Measurements from ENCODE around the gene TMEM45A. TPM values are rescaled to one million over a fixed set of nuclear protein-coding genes. Genes with fewer than 3 reads are reported as not detected.

TMEM45A gene
- total RNA-seq, 1 experiment from 2014 or later = 6.6 TPM

DNA sequence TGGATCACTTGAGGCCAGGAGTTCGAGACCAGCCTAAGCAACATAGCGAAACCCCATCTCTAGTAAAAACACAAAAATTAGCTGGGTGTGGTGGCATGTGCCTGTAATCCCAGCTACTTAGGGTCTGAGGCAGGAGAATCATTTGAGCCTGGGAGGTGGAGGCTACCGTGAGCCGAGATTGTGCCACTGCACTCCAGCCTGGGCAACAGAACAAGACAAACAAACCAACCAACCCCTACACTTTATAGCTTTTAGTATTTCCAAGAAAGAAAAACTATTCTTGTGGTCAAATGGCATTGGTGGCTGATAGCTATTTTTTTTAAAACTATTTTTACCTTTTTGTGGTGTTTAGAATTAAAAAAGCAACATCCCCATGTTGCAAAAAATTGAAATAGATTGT, 7.2 kb downstream of the TMEM45A start:
- Mint-ChIP-seq H3K4me3 (no peak overlapping the region), H3K27ac (no peak overlapping the region), H3K36me3 (0 out of 2 replicates have a peak, but pooled peaks cover under 1% of the 10 kb centered on the region), H3K4me1 (peaks cover 8% of the 10 kb centered on the region), H3K27me3 (ENCODE audit: low read depth) (no peaks in the 10 kb centered on the region), H3K9me3 (no peaks in the 10 kb centered on the region; the same call in 1 of the 2 replicates)
- ChIA-PET CTCF (no interaction called here), POLR2A (no interaction called here)
- DNase-seq (ENCODE audit: low spot score) (no peak), ATAC-seq (no peak)
- no peak for TF ChIP-seq CREM (CRISPR knock-in tag; IDR thresholded peaks at IDR 0.05)
- TF ChIP-seq NR1H2 (CRISPR knock-in tag; IDR thresholded peaks at IDR 0.05) = no peak
- TF ChIP-seq ZNF263 (CRISPR knock-in tag; IDR thresholded peaks at IDR 0.05; ENCODE audit: low read depth) = no peak
- TF ChIP-seq CREB1 (CRISPR knock-in tag; IDR thresholded peaks at IDR 0.05) = no peak
- TF ChIP-seq, protein P1, sequence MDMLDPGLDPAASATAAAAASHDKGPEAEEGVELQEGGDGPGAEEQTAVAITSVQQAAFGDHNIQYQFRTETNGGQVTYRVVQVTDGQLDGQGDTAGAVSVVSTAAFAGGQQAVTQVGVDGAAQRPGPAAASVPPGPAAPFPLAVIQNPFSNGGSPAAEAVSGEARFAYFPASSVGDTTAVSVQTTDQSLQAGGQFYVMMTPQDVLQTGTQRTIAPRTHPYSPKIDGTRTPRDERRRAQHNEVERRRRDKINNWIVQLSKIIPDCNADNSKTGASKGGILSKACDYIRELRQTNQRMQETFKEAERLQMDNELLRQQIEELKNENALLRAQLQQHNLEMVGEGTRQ (CRISPR knock-in tag; IDR thresholded peaks at IDR 0.05) = no peak
- no peak for TF ChIP-seq FOXK1 (CRISPR knock-in tag; IDR thresholded peaks at IDR 0.05)
- TF ChIP-seq OVOL2 (CRISPR knock-in tag; IDR thresholded peaks at IDR 0.05; ENCODE audit: borderline replicate concordance) = no peak

DNA sequence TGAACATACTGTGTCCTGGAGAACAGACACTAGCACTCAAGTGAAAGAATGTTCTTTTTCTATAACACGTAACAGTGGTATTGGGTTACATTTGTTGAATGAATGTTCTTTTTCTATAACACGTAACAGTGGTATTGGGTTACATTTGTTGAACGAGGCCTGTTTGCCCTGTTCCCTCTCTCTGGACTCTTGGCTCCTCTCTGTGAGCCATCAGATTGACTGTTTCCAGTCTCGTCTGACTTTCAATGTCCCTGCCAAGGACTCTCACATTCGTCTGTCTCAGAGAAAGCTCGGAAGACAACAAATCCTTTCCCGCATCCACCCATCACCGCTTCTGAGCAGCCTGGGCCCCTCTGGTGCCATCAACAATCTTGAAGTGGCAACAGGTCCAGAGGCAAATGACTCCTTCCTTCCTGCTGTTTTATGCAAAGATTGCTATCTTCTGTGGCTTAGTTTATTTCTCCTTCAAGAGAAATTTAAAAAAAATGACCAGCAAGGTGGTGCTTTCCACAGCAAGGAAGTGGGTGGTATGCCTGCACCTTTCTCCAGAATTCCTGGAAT, 8.0 kb downstream of the TMEM45A start:
- H3K4me3 Mint-ChIP-seq = no peak overlapping the region
- H3K9me3 Mint-ChIP-seq = no peaks in the 10 kb centered on the region; the same call in 1 of the 2 replicates
- ATAC-seq = peak; percentile 34
- H3K4me1 Mint-ChIP-seq = peaks cover 8% of the 10 kb centered on the region
- ChIA-PET CTCF (interaction anchor here (2.0 kb wide), 1 partner anchor 38 kb away, joined by 9 read pairs; no protein-coding TSS in a partner anchor), POLR2A (no interaction called here)
- peak overlapping the region; percentile 60; the same call in 1 of the 2 replicates for H3K27ac Mint-ChIP-seq
- no peaks in the 10 kb centered on the region for H3K27me3 Mint-ChIP-seq (ENCODE audit: low read depth)
- no peak for DNase-seq (ENCODE audit: low spot score)
- H3K36me3 Mint-ChIP-seq = 0 out of 2 replicates have a peak, but pooled peaks cover 2% of the 10 kb centered on the region
- TF ChIP-seq CREM (CRISPR knock-in tag; IDR thresholded peaks at IDR 0.05) (no peak), NFE2L1 (CRISPR knock-in tag; IDR thresholded peaks at IDR 0.05) (no peak), OVOL2 (CRISPR knock-in tag; IDR thresholded peaks at IDR 0.05; ENCODE audit: borderline replicate concordance) (no peak)

DNA sequence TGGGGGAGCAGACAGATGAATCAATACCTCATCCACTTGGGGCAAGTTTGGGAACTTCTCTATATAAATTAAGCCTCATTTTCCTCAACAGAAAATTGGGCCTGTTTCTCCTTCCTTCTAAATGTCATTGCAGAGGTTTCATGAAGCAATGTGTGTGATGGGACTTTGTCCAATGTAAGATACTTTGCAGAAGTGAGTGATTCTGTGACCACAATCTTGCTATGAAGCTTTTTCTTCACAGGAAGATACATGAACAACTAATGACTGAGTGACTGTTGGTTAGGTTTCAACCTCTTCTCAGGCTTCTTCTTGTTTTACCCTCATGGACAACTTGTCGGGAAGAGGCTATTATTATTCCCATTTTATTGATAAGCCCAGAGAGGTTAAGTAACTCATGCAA, 11.0 kb downstream of the TMEM45A start:
- DNase-seq (ENCODE audit: low spot score) (no peak), ATAC-seq (no peak)
- ChIA-PET POLR2A (no interaction called here), CTCF (interaction anchor here (1.5 kb wide), 1 partner anchor 41 kb away, joined by 3 read pairs; no protein-coding TSS in a partner anchor)
- Mint-ChIP-seq H3K9me3 (peaks cover 23% of the 10 kb centered on the region), H3K4me1 (peaks cover 8% of the 10 kb centered on the region), H3K27me3 (ENCODE audit: low read depth) (peaks cover 3% of the 10 kb centered on the region; the same call in 1 of the 2 replicates), H3K36me3 (peaks cover 13% of the 10 kb centered on the region), H3K27ac (no peak overlapping the region), H3K4me3 (no peak overlapping the region)
- TF ChIP-seq, protein P2, sequence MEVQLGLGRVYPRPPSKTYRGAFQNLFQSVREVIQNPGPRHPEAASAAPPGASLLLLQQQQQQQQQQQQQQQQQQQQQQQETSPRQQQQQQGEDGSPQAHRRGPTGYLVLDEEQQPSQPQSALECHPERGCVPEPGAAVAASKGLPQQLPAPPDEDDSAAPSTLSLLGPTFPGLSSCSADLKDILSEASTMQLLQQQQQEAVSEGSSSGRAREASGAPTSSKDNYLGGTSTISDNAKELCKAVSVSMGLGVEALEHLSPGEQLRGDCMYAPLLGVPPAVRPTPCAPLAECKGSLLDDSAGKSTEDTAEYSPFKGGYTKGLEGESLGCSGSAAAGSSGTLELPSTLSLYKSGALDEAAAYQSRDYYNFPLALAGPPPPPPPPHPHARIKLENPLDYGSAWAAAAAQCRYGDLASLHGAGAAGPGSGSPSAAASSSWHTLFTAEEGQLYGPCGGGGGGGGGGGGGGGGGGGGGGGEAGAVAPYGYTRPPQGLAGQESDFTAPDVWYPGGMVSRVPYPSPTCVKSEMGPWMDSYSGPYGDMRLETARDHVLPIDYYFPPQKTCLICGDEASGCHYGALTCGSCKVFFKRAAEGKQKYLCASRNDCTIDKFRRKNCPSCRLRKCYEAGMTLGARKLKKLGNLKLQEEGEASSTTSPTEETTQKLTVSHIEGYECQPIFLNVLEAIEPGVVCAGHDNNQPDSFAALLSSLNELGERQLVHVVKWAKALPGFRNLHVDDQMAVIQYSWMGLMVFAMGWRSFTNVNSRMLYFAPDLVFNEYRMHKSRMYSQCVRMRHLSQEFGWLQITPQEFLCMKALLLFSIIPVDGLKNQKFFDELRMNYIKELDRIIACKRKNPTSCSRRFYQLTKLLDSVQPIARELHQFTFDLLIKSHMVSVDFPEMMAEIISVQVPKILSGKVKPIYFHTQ (CRISPR knock-in tag; IDR thresholded peaks at IDR 0.05) = no peak

DNA sequence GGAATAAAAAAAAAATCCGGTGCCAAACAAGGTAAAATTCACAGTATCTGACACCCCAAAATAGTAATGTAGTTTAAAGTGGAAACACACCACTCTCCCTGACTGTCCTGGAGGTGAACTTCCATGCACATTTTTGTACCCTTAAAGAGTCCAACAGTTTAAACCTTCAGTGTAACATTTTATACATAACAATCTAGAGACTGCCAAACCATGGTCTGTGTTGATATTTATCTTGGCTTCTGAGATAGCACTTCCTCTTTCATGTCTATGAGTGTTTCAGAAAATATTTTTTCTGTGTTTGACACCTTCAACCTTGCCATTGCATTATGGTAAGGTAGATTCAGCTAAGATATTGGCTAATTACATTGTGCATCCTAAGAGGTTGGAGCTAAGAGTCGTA, 13.9 kb downstream of the TMEM45A start:
- ChIA-PET CTCF (no interaction called here), POLR2A (no interaction called here)
- H3K4me1 Mint-ChIP-seq = no peaks in the 10 kb centered on the region
- DNase-seq (ENCODE audit: low spot score) = no peak
- H3K27me3 Mint-ChIP-seq (ENCODE audit: low read depth) = peaks cover 6% of the 10 kb centered on the region; the same call in 1 of the 2 replicates
- H3K27ac Mint-ChIP-seq = no peak overlapping the region
- H3K4me3 Mint-ChIP-seq = no peak overlapping the region
- no peak for ATAC-seq
- H3K9me3 Mint-ChIP-seq = peaks cover 41% of the 10 kb centered on the region
- H3K36me3 Mint-ChIP-seq = peaks cover 29% of the 10 kb centered on the region
- no peak for TF ChIP-seq SOX15 (CRISPR knock-in tag; IDR thresholded peaks at IDR 0.05)
- TF ChIP-seq, protein P3, sequence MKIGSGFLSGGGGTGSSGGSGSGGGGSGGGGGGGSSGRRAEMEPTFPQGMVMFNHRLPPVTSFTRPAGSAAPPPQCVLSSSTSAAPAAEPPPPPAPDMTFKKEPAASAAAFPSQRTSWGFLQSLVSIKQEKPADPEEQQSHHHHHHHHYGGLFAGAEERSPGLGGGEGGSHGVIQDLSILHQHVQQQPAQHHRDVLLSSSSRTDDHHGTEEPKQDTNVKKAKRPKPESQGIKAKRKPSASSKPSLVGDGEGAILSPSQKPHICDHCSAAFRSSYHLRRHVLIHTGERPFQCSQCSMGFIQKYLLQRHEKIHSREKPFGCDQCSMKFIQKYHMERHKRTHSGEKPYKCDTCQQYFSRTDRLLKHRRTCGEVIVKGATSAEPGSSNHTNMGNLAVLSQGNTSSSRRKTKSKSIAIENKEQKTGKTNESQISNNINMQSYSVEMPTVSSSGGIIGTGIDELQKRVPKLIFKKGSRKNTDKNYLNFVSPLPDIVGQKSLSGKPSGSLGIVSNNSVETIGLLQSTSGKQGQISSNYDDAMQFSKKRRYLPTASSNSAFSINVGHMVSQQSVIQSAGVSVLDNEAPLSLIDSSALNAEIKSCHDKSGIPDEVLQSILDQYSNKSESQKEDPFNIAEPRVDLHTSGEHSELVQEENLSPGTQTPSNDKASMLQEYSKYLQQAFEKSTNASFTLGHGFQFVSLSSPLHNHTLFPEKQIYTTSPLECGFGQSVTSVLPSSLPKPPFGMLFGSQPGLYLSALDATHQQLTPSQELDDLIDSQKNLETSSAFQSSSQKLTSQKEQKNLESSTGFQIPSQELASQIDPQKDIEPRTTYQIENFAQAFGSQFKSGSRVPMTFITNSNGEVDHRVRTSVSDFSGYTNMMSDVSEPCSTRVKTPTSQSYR (CRISPR knock-in tag; IDR thresholded peaks at IDR 0.05) = no peak
- TF ChIP-seq TEAD1 (CRISPR knock-in tag; IDR thresholded peaks at IDR 0.05) = no peak
- TF ChIP-seq, protein P4, sequence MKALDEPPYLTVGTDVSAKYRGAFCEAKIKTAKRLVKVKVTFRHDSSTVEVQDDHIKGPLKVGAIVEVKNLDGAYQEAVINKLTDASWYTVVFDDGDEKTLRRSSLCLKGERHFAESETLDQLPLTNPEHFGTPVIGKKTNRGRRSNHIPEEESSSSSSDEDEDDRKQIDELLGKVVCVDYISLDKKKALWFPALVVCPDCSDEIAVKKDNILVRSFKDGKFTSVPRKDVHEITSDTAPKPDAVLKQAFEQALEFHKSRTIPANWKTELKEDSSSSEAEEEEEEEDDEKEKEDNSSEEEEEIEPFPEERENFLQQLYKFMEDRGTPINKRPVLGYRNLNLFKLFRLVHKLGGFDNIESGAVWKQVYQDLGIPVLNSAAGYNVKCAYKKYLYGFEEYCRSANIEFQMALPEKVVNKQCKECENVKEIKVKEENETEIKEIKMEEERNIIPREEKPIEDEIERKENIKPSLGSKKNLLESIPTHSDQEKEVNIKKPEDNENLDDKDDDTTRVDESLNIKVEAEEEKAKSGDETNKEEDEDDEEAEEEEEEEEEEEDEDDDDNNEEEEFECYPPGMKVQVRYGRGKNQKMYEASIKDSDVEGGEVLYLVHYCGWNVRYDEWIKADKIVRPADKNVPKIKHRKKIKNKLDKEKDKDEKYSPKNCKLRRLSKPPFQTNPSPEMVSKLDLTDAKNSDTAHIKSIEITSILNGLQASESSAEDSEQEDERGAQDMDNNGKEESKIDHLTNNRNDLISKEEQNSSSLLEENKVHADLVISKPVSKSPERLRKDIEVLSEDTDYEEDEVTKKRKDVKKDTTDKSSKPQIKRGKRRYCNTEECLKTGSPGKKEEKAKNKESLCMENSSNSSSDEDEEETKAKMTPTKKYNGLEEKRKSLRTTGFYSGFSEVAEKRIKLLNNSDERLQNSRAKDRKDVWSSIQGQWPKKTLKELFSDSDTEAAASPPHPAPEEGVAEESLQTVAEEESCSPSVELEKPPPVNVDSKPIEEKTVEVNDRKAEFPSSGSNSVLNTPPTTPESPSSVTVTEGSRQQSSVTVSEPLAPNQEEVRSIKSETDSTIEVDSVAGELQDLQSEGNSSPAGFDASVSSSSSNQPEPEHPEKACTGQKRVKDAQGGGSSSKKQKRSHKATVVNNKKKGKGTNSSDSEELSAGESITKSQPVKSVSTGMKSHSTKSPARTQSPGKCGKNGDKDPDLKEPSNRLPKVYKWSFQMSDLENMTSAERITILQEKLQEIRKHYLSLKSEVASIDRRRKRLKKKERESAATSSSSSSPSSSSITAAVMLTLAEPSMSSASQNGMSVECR (CRISPR knock-in tag; IDR thresholded peaks at IDR 0.05; ENCODE audit: borderline replicate concordance) = no peak
- TF ChIP-seq ZBTB21 (CRISPR knock-in tag; IDR thresholded peaks at IDR 0.05; ENCODE audit: borderline replicate concordance) = no peak
- TF ChIP-seq, protein P5, sequence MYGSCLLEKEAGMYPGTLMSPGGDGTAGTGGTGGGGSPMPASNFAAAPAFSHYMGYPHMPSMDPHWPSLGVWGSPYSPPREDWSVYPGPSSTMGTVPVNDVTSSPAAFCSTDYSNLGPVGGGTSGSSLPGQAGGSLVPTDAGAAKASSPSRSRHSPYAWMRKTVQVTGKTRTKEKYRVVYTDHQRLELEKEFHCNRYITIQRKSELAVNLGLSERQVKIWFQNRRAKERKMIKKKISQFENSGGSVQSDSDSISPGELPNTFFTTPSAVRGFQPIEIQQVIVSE (CRISPR knock-in tag; IDR thresholded peaks at IDR 0.05; ENCODE audit: borderline replicate concordance) = no peak
- no peak for TF ChIP-seq CREM (CRISPR knock-in tag; IDR thresholded peaks at IDR 0.05)
